Measurements from ENCODE around the gene CRYGC. TPM values are rescaled to one million over a fixed set of nuclear protein-coding genes. Genes with fewer than 3 reads are reported as not detected.
A peak's percentile ranks its signal among the peaks of the same experiment; 100 is the strongest.

Gene CRYGC
- total and polyA plus RNA-seq, 2 of the 13 experiments (the other 11 are each of a cell fraction or from before 2014, with no cell fraction given) = 0.20 to 0.27 TPM

DNA sequence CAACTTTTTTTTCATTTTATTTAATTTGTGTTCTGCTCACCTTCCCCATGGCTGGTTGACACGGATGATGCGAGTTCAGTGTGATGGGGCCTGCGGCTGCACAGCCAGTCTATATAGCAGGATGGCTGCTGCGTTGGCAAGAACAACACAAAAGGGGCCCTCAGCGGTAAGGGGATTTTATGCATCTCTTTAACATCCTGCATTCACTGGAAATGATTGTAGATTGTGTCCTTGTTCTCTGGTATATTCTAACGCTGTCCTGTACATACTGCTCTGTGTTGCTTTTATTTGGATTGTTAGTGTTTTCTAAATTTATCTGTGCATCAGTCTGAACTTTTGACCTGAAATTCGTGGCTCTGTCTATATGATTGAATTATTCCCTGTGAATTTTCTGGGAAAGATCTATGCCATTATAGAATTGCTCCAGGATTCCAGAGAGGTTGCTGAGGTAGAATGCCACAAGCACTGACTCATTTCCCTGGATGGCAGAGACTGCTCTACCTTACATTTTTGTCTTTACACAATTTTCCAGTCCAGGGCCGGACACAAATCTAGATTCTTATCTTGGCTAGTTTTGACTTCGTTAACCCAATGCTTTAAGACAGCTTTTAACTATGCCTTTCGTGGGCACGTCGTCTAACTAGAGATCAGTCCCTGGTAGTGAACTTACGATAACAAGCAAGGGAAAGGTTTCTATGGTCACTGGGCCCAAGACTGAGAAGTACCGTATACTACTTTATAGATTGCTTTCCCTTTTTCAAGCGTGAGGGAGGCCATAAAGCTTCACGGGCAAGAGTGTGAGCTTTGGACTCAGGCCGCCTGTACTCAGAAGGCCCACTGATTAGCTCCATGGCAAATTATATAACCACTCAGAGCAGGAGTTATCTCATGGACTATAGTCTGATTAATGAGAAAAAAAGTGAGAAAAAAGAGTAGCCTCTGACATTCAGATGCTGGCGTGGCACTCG is at the start of gene CRYGC (continued):
- TF ChIP-seq FOXJ3 (CRISPR knock-in tag; IDR thresholded peaks at IDR 0.05; ENCODE audit: borderline replicate concordance) = no peak
- peak; percentile 81; the same call in 1 of the 2 replicates for TF ChIP-seq ZNF264 (CRISPR knock-in tag; IDR thresholded peaks at IDR 0.05)
- TF ChIP-seq MEIS1 (CRISPR knock-in tag; IDR thresholded peaks at IDR 0.05; ENCODE audit: borderline replicate concordance) = no peak
- peak; percentile 38; the same call in 1 of the 2 replicates for TF ChIP-seq ZNF816 (CRISPR knock-in tag; IDR thresholded peaks at IDR 0.05; ENCODE audit: borderline replicate concordance)
- no peak for TF ChIP-seq ZBTB10 (CRISPR knock-in tag; IDR thresholded peaks at IDR 0.05; ENCODE audit: borderline replicate concordance)
- peak; percentile 60 for TF ChIP-seq POGZ (CRISPR knock-in tag; IDR thresholded peaks at IDR 0.05)
- TF ChIP-seq ARHGAP35 (CRISPR knock-in tag; IDR thresholded peaks at IDR 0.05; ENCODE audit: borderline replicate concordance) = no peak
- TF ChIP-seq, protein P1, sequence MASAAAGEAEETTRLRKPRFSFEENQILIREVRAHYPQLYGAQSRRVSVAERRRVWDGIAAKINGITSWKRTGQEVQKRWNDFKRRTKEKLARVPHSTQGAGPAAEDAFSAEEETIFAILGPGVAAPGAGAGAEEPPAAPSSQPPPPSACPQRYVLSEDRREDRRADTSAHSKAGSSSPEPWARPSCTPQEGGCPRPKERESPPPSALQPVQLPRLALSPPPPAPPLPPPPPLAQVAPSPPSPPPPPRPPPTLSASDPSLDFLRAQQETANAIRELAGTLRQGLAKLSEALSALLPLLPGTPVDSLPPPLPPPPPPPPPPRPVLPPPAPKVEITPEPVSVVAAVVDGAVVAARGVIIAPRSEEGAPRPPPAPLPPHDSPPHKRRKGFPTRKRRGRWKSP (CRISPR knock-in tag; IDR thresholded peaks at IDR 0.05) = no peak
- TF ChIP-seq, protein P2, sequence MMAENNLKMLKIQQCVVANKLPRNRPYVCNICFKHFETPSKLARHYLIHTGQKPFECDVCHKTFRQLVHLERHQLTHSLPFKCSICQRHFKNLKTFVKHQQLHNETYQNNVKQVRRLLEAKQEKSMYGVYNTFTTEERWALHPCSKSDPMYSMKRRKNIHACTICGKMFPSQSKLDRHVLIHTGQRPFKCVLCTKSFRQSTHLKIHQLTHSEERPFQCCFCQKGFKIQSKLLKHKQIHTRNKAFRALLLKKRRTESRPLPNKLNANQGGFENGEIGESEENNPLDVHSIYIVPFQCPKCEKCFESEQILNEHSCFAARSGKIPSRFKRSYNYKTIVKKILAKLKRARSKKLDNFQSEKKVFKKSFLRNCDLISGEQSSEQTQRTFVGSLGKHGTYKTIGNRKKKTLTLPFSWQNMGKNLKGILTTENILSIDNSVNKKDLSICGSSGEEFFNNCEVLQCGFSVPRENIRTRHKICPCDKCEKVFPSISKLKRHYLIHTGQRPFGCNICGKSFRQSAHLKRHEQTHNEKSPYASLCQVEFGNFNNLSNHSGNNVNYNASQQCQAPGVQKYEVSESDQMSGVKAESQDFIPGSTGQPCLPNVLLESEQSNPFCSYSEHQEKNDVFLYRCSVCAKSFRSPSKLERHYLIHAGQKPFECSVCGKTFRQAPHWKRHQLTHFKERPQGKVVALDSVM (CRISPR knock-in tag; IDR thresholded peaks at IDR 0.05) = peak; percentile 56
- TF ChIP-seq ZNF143 (CRISPR knock-in tag; IDR thresholded peaks at IDR 0.05) = no peak
- no peak for TF ChIP-seq ZNF282 (IDR thresholded peaks at IDR 0.05; ENCODE audit: partially characterized antibody)
- TF ChIP-seq CBX5 (CRISPR knock-in tag; IDR thresholded peaks at IDR 0.05; ENCODE audit: borderline replicate concordance) = no peak; the same call in 1 of the 2 replicates
- no peak for TF ChIP-seq ZNF230 (CRISPR knock-in tag; IDR thresholded peaks at IDR 0.05)
- no peak for TF ChIP-seq ZNF558 (CRISPR knock-in tag; IDR thresholded peaks at IDR 0.05; ENCODE audit: borderline replicate concordance)
- TF ChIP-seq, protein P3, sequence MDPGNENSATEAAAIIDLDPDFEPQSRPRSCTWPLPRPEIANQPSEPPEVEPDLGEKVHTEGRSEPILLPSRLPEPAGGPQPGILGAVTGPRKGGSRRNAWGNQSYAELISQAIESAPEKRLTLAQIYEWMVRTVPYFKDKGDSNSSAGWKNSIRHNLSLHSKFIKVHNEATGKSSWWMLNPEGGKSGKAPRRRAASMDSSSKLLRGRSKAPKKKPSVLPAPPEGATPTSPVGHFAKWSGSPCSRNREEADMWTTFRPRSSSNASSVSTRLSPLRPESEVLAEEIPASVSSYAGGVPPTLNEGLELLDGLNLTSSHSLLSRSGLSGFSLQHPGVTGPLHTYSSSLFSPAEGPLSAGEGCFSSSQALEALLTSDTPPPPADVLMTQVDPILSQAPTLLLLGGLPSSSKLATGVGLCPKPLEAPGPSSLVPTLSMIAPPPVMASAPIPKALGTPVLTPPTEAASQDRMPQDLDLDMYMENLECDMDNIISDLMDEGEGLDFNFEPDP (CRISPR knock-in tag; conservative IDR thresholded peaks at IDR 0.05) = no peak
- no peak for TF ChIP-seq SMAD1 (CRISPR knock-in tag; IDR thresholded peaks at IDR 0.05; ENCODE audit: borderline replicate concordance, low read depth)
- no peak for TF ChIP-seq KLF12 (CRISPR knock-in tag; IDR thresholded peaks at IDR 0.05; ENCODE audit: borderline replicate concordance)
- TF ChIP-seq, protein P4, sequence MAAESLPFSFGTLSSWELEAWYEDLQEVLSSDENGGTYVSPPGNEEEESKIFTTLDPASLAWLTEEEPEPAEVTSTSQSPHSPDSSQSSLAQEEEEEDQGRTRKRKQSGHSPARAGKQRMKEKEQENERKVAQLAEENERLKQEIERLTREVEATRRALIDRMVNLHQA (CRISPR knock-in tag; IDR thresholded peaks at IDR 0.05) = no peak
- TF ChIP-seq SNRNP70 (IDR thresholded peaks at IDR 0.05; ENCODE audit: low read depth, low read length) = no peak
- TF ChIP-seq MATR3 (CRISPR knock-in tag; IDR thresholded peaks at IDR 0.05) = no peak

Measured in HepG2 (cell line).